Measurements from ENCODE around the gene SLC27A2. TPM values are rescaled to one million over a fixed set of nuclear protein-coding genes. Genes with fewer than 3 reads are reported as not detected.

Gene SLC27A2
- total and polyA plus RNA-seq, 4 donors, result 80.2 to 504 (median 216) TPM

DNA sequence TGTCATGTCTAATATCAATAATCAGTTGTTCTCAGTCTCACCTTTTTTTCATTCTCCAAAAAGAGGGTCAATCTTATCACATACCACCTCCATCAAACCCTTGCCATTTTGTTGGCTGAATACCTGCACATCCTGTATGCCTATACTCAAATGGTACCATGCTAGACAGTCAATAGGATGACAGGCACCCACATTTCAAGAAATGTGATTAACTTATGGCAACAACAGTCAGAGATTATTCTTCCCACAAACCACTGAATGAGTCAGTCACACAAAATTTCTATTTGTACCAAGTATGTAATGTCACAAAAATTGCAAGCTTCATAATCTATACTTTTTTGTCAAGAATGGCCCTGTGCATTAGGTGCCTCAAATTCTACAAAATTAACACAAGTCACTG lies 5.1 kb upstream of the SLC27A2 start:
- peaks cover 0 to 12% (median 5%) of the 10 kb centered on the region in 4 donors for H3K4me1 ChIP-seq (ENCODE audit: control insufficient read depth in 4 of 4, insufficient read depth in 4 of 4, low read length in 3 of 4)
- no peak overlapping the region for H3K4me3 ChIP-seq (ENCODE audit: low read depth in 1 of 3, low read length in 3 of 3)
- no peak overlapping the region for H3K9ac ChIP-seq (ENCODE audit: low read depth in 1 of 2, low read length in 2 of 2)
- no peak for DNase-seq (ENCODE audit: low spot score)
- no peak overlapping the region for H3K27ac ChIP-seq (ENCODE audit: low read depth in 1 of 2, low read length in 2 of 2)
- no peaks in the 10 kb centered on the region for H3K36me3 ChIP-seq (ENCODE audit: control insufficient read depth in 4 of 4, insufficient read depth in 3 of 4, low read depth in 1 of 4, low read length in 3 of 4)
- no peaks in the 10 kb centered on the region for H3K9me3 ChIP-seq (ENCODE audit: control insufficient read depth in 4 of 4, low read length in 3 of 4)
- no peaks in the 10 kb centered on the region for H3K27me3 ChIP-seq (ENCODE audit: control insufficient read depth in 4 of 4, insufficient read depth in 4 of 4, low read length in 3 of 4)
- TF ChIP-seq JUND (IDR thresholded peaks at IDR 0.05) (no peak), FOXA1 (IDR thresholded peaks at IDR 0.05) (no peak), YY1 (IDR thresholded peaks at IDR 0.05) (no peak), GABPA (IDR thresholded peaks at IDR 0.05 in 1 of 2, conservative IDR thresholded peaks at IDR 0.05 in 1 of 2) (no peak), NR2F2 (IDR thresholded peaks at IDR 0.05) (no peak), HNF4G (IDR thresholded peaks at IDR 0.05) (no peak), RAD21 (IDR thresholded peaks at IDR 0.05) (no peak), SP1 (IDR thresholded peaks at IDR 0.05) (no peak), HNF4A (conservative IDR thresholded peaks at IDR 0.05) (no peak), FOXA2 (IDR thresholded peaks at IDR 0.05) (no peak), RXRA (IDR thresholded peaks at IDR 0.05) (no peak), TAF1 (conservative IDR thresholded peaks at IDR 0.05) (no peak)
- TF ChIP-seq, protein P1, sequence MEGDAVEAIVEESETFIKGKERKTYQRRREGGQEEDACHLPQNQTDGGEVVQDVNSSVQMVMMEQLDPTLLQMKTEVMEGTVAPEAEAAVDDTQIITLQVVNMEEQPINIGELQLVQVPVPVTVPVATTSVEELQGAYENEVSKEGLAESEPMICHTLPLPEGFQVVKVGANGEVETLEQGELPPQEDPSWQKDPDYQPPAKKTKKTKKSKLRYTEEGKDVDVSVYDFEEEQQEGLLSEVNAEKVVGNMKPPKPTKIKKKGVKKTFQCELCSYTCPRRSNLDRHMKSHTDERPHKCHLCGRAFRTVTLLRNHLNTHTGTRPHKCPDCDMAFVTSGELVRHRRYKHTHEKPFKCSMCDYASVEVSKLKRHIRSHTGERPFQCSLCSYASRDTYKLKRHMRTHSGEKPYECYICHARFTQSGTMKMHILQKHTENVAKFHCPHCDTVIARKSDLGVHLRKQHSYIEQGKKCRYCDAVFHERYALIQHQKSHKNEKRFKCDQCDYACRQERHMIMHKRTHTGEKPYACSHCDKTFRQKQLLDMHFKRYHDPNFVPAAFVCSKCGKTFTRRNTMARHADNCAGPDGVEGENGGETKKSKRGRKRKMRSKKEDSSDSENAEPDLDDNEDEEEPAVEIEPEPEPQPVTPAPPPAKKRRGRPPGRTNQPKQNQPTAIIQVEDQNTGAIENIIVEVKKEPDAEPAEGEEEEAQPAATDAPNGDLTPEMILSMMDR (IDR thresholded peaks at IDR 0.05; ENCODE audit: low read depth, low read length, missing input control), result no peak
- TF ChIP-seq, protein P2, sequence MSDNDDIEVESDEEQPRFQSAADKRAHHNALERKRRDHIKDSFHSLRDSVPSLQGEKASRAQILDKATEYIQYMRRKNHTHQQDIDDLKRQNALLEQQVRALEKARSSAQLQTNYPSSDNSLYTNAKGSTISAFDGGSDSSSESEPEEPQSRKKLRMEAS (IDR thresholded peaks at IDR 0.05), result no peak
- TF ChIP-seq, protein P3, sequence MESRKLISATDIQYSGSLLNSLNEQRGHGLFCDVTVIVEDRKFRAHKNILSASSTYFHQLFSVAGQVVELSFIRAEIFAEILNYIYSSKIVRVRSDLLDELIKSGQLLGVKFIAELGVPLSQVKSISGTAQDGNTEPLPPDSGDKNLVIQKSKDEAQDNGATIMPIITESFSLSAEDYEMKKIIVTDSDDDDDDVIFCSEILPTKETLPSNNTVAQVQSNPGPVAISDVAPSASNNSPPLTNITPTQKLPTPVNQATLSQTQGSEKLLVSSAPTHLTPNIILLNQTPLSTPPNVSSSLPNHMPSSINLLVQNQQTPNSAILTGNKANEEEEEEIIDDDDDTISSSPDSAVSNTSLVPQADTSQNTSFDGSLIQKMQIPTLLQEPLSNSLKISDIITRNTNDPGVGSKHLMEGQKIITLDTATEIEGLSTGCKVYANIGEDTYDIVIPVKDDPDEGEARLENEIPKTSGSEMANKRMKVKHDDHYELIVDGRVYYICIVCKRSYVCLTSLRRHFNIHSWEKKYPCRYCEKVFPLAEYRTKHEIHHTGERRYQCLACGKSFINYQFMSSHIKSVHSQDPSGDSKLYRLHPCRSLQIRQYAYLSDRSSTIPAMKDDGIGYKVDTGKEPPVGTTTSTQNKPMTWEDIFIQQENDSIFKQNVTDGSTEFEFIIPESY (IDR thresholded peaks at IDR 0.05), result no peak
- TF ChIP-seq, protein P4, sequence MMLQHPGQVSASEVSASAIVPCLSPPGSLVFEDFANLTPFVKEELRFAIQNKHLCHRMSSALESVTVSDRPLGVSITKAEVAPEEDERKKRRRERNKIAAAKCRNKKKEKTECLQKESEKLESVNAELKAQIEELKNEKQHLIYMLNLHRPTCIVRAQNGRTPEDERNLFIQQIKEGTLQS (IDR thresholded peaks at IDR 0.05), result no peak
- TF ChIP-seq, protein P5, sequence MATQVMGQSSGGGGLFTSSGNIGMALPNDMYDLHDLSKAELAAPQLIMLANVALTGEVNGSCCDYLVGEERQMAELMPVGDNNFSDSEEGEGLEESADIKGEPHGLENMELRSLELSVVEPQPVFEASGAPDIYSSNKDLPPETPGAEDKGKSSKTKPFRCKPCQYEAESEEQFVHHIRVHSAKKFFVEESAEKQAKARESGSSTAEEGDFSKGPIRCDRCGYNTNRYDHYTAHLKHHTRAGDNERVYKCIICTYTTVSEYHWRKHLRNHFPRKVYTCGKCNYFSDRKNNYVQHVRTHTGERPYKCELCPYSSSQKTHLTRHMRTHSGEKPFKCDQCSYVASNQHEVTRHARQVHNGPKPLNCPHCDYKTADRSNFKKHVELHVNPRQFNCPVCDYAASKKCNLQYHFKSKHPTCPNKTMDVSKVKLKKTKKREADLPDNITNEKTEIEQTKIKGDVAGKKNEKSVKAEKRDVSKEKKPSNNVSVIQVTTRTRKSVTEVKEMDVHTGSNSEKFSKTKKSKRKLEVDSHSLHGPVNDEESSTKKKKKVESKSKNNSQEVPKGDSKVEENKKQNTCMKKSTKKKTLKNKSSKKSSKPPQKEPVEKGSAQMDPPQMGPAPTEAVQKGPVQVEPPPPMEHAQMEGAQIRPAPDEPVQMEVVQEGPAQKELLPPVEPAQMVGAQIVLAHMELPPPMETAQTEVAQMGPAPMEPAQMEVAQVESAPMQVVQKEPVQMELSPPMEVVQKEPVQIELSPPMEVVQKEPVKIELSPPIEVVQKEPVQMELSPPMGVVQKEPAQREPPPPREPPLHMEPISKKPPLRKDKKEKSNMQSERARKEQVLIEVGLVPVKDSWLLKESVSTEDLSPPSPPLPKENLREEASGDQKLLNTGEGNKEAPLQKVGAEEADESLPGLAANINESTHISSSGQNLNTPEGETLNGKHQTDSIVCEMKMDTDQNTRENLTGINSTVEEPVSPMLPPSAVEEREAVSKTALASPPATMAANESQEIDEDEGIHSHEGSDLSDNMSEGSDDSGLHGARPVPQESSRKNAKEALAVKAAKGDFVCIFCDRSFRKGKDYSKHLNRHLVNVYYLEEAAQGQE (IDR thresholded peaks at IDR 0.05), result no peak

DNA sequence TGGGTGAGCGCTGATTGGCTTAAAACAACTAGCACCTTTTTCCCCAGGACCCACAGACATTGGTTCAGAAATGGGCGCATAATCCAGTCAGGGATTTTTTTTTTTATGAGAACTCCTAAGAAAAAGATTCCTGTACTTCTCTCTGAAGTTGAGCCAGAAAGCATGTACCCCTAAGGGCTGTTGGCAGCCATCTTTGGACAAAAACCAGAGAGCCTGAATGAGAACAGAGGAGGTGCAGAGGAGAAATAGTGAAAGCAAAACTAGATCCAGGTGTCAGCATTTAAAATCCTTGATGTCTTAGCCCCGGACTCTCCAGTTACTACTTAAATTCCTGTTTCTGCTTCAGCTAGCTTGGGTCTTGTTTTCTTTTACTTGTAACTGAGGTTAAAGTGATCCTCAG lies 1.9 kb upstream of the SLC27A2 start:
- Histone ChIP-seq H3K27ac (ENCODE audit: low read depth in 1 of 2, low read length in 2 of 2) (no peak overlapping the region), H3K36me3 (ENCODE audit: control insufficient read depth in 4 of 4, insufficient read depth in 3 of 4, low read depth in 1 of 4, low read length in 3 of 4) (no peaks in the 10 kb centered on the region), H3K9me3 (ENCODE audit: control insufficient read depth in 4 of 4, low read length in 3 of 4) (no peaks in the 10 kb centered on the region), H3K9ac (ENCODE audit: low read depth in 1 of 2, low read length in 2 of 2) (no peak overlapping the region), H3K27me3 (ENCODE audit: control insufficient read depth in 4 of 4, insufficient read depth in 4 of 4, low read length in 3 of 4) (no peaks in the 10 kb centered on the region), H3K4me3 (ENCODE audit: low read depth in 1 of 3, low read length in 3 of 3) (no peak overlapping the region), H3K4me1 (ENCODE audit: control insufficient read depth in 4 of 4, insufficient read depth in 4 of 4, low read length in 3 of 4) (peaks cover 0 to 17% (median 6%) of the 10 kb centered on the region in 4 donors)
- no peak for TF ChIP-seq JUND (IDR thresholded peaks at IDR 0.05)
- TF ChIP-seq NR2F2 (IDR thresholded peaks at IDR 0.05), result no peak
- TF ChIP-seq HNF4G (IDR thresholded peaks at IDR 0.05), result no peak
- TF ChIP-seq SP1 (IDR thresholded peaks at IDR 0.05), result no peak
- TF ChIP-seq, protein P3 (IDR thresholded peaks at IDR 0.05), result no peak
- no peak for TF ChIP-seq FOXA1 (IDR thresholded peaks at IDR 0.05)
- 92% methylated on average over 3 of the region's 3 CpGs for WGBS
- no peak for DNase-seq (ENCODE audit: low spot score)
